Omental fat pad (tissue), 4 donors: ENCODE results near the gene ARSA. TPM values are rescaled to one million over a fixed set of nuclear protein-coding genes. Genes with fewer than 3 reads are reported as not detected.
"Not testable (repeated sequence)": the region's sequence is repeated elsewhere in the genome, so short reads cannot be mapped to it uniquely, and the experiment has no call there.

Experiments used
- ATAC-seq: fragments of 150-250 bp; one replicate; pipeline ENCODE4 v1.9.1; 2016; ENCODE audit warnings: mild to moderate bottlenecking, moderate library complexity; ENCODE audit not compliant: low FRiP score
- DNase-seq: peaks from one replicate; pipeline ENCODE4 v3.0.0-alpha.2; 2019; ENCODE audit warnings: low spot score
- CTCF ChIP-seq, 3 donors: fragments of 450-650 bp; IDR thresholded peaks; one replicate each; pipeline ENCODE4 v1.5.1; 2016 to 2017; ENCODE audit warnings: antibody characterized with exemption in 3 of 3, mild to moderate bottlenecking in 3 of 3, moderate library complexity in 2 of 3
- total RNA-seq, 4 donors: library from RNA; depleted of rRNA; stranded (reverse); fragments of >200 nt; gene quantifications; one replicate each; pipeline ENCODE4 v1.1.0, GENCODE V29; 2016

ARSA gene
- total RNA-seq, 4 donors from 2014 or later = 29.9 to 43.5 (median 36.1) TPM

GRCh38 chr22:50622723-50623327 lies 5.1 kb downstream of the ARSA start:
- ATAC-seq (no peak), DNase-seq (no peak)
- TF ChIP-seq CTCF (IDR thresholded peaks at IDR 0.05) = no peak

DNA sequence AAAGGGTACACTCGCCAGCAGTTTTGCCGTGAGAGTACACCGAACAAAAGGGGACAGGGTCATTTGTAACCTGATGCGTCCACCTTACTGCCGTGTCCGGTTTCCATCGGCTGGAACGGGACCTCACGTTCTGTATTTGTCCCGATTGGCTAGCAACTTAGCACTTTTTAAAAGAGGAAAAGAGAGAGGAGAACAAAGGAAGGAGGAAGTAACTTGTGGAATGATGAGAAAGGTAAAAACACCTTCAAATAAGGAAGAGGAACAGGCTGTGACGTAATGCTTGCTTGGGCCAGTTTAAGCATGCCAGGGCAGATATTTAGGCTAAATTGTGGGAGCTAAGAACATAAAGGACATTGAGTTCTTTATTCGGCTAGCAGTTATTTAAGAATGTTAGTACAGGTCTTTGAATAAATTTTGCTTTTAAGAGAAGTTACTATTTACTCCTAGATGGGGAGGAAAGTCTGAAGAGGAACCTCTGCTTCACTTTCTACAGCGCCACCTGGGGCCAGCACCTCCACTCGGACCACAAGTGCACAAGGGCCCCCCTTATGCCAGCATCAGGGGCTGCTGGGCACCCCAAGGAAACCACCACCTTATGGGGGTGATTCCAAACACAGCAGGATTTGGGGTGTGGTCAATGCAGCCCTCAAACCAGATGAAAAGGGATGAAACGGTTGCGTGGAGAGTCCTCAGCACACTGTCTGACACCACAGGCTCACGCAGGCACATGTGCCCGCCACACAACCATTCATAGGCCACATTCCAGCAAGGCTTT lies 5.8 kb downstream of the ARSA start:
- DNase-seq (no peak), ATAC-seq (no peak)
- no peak for TF ChIP-seq CTCF (IDR thresholded peaks at IDR 0.05)

DNA sequence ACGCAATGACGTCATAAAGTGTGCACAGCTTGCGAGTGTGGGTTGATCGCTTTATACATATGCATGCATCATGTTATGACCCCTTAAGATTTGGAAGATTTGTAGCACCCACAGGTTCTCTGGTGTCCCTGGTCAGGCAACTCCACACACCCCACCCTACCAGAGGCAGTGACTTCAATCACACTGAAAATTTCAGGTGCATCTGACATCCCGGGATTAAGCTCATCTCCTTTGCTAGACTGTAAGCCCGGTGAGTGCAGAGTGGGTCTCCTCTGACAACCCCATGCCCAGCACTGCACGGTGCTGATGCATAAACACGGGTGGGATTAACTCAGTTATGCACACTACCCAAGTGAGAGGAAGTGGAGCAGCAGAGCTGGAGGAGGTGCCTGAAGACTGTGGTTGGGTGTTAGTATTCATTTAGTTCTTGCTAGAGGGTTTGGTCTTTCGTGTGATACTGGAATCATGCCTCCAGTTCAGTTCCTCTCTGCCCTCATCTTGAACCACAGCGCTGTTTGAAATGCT lies 6.5 kb downstream of the ARSA start:
- DNase-seq (no peak), ATAC-seq (peak; percentile 16)
- TF ChIP-seq CTCF (IDR thresholded peaks at IDR 0.05) = no peak

DNA sequence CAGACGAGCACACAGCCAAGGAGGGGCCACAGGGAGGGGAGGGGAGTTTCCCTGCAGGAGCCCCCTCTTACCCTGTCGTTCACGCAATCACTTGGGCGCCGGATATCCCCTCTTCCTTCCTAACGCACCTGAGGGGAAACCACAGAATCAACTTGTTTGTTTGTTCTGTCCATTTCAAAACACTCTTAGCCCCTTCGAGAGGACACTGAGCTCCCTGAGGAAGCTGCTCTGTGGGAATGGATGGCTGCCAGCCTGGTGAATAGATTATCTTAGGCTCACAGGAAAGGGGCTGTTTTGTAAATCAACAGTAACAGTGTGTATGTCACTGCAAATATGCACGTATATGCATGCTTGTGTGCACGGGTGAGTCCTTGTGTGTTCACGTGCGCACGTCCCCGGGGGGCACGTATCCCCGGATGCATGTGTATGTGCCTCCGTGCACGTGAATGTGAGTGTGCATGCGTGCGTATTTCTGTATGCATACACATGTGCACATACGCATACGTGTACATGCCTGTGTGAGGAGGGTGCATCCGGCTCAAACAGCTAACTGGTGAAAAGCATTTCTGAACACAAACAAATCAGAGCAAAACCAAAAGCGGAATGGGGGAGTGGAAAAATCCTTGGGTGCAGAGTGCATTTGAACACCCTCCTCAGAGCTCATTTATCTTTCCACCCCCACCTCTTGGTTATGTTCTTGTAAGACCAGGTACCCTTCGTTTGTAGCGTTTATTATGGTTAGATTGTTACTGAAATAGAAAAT lies 7.2 kb downstream of the ARSA start:
- TF ChIP-seq CTCF (IDR thresholded peaks at IDR 0.05) = peak in 1 of 3 donors; percentile 1
- no peak for DNase-seq
- peak; percentile 71 for ATAC-seq

DNA sequence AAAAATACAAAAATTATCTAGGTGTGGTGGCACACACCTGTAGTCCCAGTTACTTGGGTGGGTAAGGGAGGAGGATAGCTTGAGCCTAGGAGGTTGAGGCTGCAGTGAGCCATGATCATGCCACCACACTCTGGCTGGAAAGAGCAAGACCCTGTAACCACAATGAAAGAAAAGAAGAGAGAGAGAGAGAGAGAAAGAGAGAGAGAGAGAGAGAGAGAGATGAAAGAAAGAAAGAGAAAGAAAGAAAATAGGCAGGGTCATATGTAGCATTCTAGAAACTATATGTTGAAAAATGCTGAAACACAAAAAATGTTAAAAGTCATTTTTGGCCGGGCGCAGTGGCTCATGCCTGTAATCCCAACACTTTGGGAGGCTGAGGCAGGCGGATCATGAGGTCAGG lies 13.7 kb downstream of the ARSA start:
- not testable (repeated sequence) for ATAC-seq

GRCh38 chr22:50613291-50613981 lies 14.5 kb downstream of the ARSA start:
- ATAC-seq (no peak), DNase-seq (no peak)
- no peak for TF ChIP-seq CTCF (IDR thresholded peaks at IDR 0.05)

More for the DNA sequence above, 13.7 kb downstream of the ARSA start:
- not testable (repeated sequence) for DNase-seq
